Stimulated activated CD8-positive, alpha-beta memory T cell treated with anti-CD3 and anti-CD28 coated beads, Interleukin-4, amount 100 ng/mL, for 24 hours (primary cell): Measurements from ENCODE around the gene PNPT1.
"Not testable (repeated sequence)": the region's sequence is repeated elsewhere in the genome, so short reads cannot be mapped to it uniquely, and the experiment has no call there.

Experiments used
- DNase-seq: peaks from one replicate; pipeline ENCODE4 v3.0.0-alpha.2; 2020; ENCODE audit warnings: low read depth

The PNPT1 gene

DNA sequence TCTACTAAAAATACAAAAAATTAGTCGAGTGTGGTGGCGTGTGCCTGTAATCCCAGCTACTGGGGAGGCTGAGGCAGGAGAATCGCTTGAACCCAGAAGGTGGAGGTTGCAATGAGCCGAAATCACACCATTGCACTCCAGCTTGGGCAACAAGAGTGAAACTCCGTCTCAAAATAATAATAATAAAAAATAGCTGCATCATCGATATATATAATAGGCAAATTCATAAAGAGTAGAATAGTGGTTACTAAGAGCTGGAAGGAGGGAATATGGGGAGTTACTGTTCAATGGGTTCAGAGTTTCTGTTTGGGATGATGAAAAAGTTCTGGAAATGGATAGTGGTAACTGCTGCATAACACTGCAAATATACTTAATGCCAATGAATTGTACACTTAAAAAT is 96.8 kb downstream of the PNPT1 start:
- not testable (repeated sequence) for DNase-seq

DNA sequence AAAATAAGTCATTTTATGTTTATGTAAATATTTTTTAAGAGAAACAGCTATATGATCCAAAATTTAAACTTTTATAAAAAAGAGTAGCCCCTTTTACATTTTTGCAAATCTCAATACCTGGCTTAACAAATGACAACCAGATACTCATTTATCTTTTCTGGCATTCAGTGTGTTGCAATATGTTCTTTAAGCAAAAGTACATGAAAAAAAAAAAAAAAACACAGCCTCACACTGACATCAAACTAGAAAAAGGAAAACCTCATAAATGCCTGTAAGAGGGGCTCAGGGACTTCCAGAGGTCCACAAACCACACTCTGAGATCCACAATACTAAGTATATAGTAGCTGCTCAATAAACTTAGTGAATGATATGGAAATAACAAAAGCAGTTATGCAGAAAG is 98.1 kb downstream of the PNPT1 start:
- no peak for DNase-seq

DNA sequence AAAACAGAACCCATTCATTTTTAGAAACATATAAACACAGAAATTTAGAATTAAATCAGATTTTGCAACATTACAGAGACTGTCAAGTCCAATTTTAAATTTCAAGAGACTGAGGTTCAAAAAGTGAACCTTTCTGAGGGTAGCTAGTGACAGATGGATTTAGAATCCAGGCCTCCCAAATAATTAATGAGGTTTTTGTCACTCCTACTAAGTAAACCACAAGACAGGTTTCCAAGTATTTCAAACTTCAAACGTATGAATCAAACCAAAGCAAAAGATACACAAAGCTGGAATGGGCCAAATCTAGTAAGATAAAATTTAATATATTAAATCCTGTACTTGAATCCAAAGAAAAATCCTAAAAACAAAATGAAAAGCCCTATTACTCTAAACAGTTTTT is 101.5 kb downstream of the PNPT1 start:
- no peak for DNase-seq

DNA sequence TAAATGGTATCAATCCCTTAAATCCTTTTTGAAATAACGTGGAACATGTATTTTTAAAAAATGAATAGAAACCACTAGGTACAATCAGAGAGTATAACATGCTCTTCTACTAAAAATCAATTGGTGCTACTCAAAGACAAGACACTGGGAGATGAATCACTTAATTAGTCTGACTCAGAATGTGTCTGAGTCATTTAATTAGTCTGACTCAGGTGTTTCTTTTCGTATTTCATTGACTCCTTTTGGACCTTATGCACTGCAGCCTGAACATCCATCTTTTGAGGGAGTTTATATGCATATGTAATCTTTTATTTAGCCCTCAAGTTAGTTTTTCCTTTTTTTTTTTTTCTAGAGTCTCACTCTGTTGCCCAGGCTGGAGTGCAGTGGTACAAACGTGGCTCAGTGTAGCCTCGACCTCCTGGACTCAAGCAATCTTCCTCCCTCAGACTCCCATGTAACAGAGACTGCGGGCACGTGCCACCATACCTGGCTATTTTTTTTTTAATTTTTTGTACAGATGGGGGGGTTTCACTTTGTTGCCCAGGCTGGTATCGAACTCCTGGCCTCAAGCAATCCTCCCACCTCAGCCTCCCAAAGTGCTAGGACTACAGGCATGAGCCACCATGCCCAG is 102.7 kb downstream of the PNPT1 start:
- no peak for DNase-seq

DNA sequence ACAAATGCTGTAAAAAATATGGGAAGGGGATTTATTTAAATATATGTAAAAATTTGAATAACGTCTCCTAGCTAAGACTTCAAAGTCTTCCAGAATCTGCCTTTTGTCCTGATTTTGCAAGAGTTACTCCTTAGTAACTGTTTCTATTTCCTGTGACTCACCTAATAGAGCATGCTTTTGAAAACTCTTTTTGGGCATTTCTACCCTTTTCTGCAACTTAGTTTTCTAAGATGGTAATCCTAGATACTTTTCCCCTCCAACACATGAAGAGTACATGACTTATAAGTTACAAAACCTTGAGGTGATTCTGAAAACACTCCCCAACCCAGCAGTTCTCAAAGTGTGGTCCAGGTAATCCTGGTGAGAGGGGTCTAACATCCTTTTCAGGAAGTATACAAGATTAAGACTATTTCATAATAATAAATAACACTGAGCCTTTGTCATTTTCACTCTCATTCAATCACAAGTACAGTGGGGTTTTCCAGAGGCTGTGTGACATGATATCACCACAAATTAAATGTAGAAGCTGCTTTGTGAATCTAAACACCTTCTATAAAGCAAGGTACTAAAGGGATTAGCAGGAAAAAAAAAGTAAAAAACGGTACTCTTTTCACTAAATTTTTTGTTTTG is 108.1 kb downstream of the PNPT1 start:
- DNase-seq, result no peak
